ENCODE results near the gene SPINK4.

SPINK4 gene

DNA sequence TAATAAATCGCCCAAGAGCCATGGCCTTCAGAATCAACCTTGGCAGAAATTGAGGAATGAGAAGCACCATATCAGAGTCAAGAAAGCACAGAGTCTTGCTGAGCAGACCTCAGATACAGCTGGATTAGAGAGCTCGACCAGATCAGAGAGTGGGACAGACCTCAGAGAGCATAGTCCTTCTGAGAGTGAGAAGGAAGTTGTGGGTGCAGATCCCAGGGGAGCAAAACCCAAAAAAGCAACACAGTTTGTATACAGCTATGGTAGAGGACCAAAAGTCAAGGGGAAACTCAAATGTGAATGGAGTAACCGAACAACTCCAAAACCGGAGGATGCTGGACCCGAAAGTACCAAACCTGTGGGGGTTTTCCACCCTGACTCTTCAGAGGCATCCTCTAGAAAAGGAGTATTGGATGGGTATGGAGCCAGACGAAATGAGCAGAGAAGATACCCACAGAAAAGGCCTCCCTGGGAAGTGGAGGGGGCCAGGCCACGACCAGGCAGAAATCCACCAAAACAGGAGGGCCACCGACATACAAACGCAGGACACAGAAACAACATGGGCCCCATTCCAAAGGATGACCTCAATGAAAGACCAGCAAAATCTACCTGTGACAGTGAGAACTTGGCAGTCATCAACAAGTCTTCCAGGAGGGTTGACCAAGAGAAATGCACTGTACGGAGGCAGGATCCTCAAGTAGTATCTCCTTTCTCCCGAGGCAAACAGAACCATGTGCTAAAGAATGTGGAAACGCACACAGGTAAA lies 54.9 kb downstream of the SPINK4 start:
- DNase-seq, result no peak

DNA sequence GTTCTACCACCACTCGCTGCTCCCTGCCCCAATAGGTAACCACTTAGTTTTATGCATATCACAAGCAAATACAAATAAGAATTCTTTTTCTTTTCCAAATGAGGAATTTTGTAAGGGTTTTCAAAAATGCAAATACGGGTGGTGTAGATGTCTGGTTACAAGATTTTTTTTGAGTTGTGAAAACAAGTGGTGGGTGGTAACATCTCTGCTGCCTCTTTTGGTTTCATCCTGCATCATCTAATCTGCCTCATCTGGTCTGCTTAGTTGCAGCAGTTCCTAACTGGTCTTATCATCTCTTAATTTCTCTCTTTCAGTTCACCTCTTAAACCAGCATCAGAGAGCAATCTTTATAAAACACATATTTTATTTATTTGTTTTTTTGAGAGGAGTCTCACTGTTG lies 55.6 kb downstream of the SPINK4 start:
- no peak for DNase-seq

DNA sequence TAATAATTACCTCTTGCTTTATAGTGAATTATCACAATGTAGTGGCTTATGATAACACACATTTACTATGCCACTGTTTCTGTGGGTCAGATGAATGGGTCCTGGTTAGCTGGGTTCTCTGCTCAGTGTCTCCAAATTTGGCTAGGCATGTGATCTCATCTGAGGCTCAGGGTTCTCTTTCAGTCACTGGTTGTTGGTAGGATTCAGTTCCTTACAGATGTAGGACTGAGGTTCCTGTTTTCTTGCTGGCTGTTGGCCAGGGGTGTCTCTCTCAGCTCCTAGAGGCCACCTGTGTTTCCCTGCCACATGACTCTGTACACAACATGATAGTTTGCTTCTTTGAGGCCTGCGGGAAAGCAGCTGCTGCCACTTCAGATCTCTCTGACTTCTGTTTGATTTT lies 57.5 kb downstream of the SPINK4 start:
- DNase-seq, result no peak

Data from effector CD4-positive, alpha-beta T cell (primary cell).